HCT116 (cell line): Measurements from ENCODE around the gene SUPT16H. TPM values are rescaled to one million over a fixed set of nuclear protein-coding genes. Genes with fewer than 3 reads are reported as not detected.
A peak's percentile ranks its signal among the peaks of the same experiment; 100 is the strongest.

Experiments used
- ATAC-seq: fragments of 200-7000 bp; cut with Tn5 transposase; 2 replicates; pipeline ENCODE4 v1.9.1; 2020; ENCODE audit warnings: mild to moderate bottlenecking, moderate library complexity
- BruUV-seq: library from RNA; stranded (reverse); fragments of 400-500 nt; replicated peaks from 2 replicates; lab custom pipeline; 2021; lab: Mats Ljungman, UMichigan
- CTCF ChIA-PET: fragments of 300-600 bp; sonication (Branson Sonifier 250); formaldehyde crosslinking; loops from one replicate; lab custom pipeline; 2021; ENCODE audit warnings: antibody characterized with exemption; lab: Charles Lee
- POLR2A ChIA-PET: fragments of 300-600, 350-600 bp; sonication (Branson Sonifier 250); formaldehyde crosslinking; loops from one replicate; lab custom pipeline; 2021; ENCODE audit warnings: antibody characterized with exemption; lab: Charles Lee
- RAD21 ChIA-PET, 2 experiments: fragments of 300-600 bp; sonication (Branson Sonifier 250); formaldehyde crosslinking; loops; one replicate each; lab custom pipeline; 2023; ENCODE audit warnings: low total read pairs in 2 of 2; ENCODE audit not compliant: uncharacterized antibody in 2 of 2, unreplicated experiment in 2 of 2, low non-redundant PET in 1 of 2; lab: Charles Lee
- DNase-seq: peaks from one replicate; pipeline ENCODE4 v3.0.0-alpha.2; 2010; ENCODE audit warnings: low read depth, low spot score
- H2AFZ ChIP-seq: fragments of 200-600 bp; shearing (Covaris generic), sonication (generic); 2 replicates; pipeline ENCODE4 v1.6.1; 2017; ENCODE audit warnings: low read depth, mixed run types, mixed read lengths, antibody characterized with exemption, low read length; ENCODE audit not compliant: poor library complexity, severe bottlenecking
- H3K27ac ChIP-seq: 2 replicates; pipeline ENCODE4 v1.5.1; 2012; ENCODE audit warnings: low read depth, low read length
- H3K27me3 ChIP-seq: fragments of 200-600 bp; sonication (generic); 2 replicates; pipeline ENCODE4 v1.6.1; 2016; ENCODE audit warnings: mixed run types, low read length, mixed read lengths; ENCODE audit not compliant: insufficient read depth
- H3K36me3 ChIP-seq, 2 experiments: fragments of 200-500 bp in 1 of 2; fragments of 200-600 bp in 1 of 2; sonication (Bioruptor generic) in 1 of 2; sonication (generic) in 1 of 2; 2 replicates each; pipeline versions ENCODE4 v1.5.1 to v1.6.1; 2014 to 2016; ENCODE audit warnings: low read length in 2 of 2, inconsistent platforms in 1 of 2, mixed read lengths in 1 of 2, mixed run types in 1 of 2; ENCODE audit not compliant: insufficient read depth in 2 of 2, control insufficient read depth in 1 of 2
- H3K4me1 ChIP-seq, 2 experiments: fragments of 200-600 bp in 1 of 2; sonication (generic) in 1 of 2; 2 replicates each; pipeline versions ENCODE4 v1.5.1 to v1.6.1; 2012 to 2017; ENCODE audit warnings: low read length in 2 of 2, inconsistent platforms in 1 of 2, mild to moderate bottlenecking in 1 of 2, mixed read lengths in 1 of 2, mixed run types in 1 of 2, moderate library complexity in 1 of 2; ENCODE audit not compliant: insufficient read depth in 2 of 2, control insufficient read depth in 1 of 2
- H3K4me2 ChIP-seq: fragments of 200-600 bp; sonication (generic); 2 replicates; pipeline ENCODE4 v1.6.1; 2017; ENCODE audit warnings: mixed run types, low read length, mixed read lengths
- H3K4me3 ChIP-seq, 2 experiments: fragments of 200-600 bp in 1 of 2; sonication (generic) in 1 of 2; replicated peaks in 1 of 2; 2 replicates each; pipeline ENCODE4 v1.5.1; 2011 to 2016; ENCODE audit warnings: low read length in 2 of 2, control low read depth in 1 of 2, low read depth in 1 of 2, mild to moderate bottlenecking in 1 of 2, mixed read lengths in 1 of 2, mixed run types in 1 of 2
- H3K79me2 ChIP-seq: fragments of 200-600 bp; sonication (generic); 2 replicates; pipeline ENCODE4 v1.6.1; 2017; ENCODE audit warnings: mild to moderate bottlenecking, mixed run types, low read length, moderate library complexity, mixed read lengths; ENCODE audit not compliant: insufficient read depth
- H3K9ac ChIP-seq: fragments of 200-600 bp; sonication (generic); 2 replicates; pipeline ENCODE4 v1.6.1; 2016; ENCODE audit warnings: low read length, mixed read lengths
- H3K9me2 ChIP-seq: fragments of 200-600 bp; sonication (generic), shearing (Covaris generic); 2 replicates; pipeline ENCODE4 v1.6.1; 2017; ENCODE audit warnings: mixed run types, mild to moderate bottlenecking, moderate library complexity; ENCODE audit not compliant: insufficient read depth
- H3K9me3 ChIP-seq, 2 experiments: fragments of 200-500 bp in 1 of 2; fragments of 200-600 bp in 1 of 2; sonication (Bioruptor generic) in 1 of 2; sonication (generic) in 1 of 2; 2 replicates each; pipeline ENCODE4 v1.6.1; 2014 to 2017; ENCODE audit warnings: low read length in 2 of 2, mixed read lengths in 2 of 2, inconsistent platforms in 1 of 2, low read depth in 1 of 2, mild to moderate bottlenecking in 1 of 2, mixed run types in 1 of 2, moderate library complexity in 1 of 2; ENCODE audit not compliant: control insufficient read depth in 1 of 2, insufficient read depth in 1 of 2
- H4K20me1 ChIP-seq: fragments of 200-600 bp; sonication (generic), shearing (Covaris generic); 2 replicates; pipeline ENCODE4 v1.6.1; 2017; ENCODE audit warnings: mixed run types, mild to moderate bottlenecking, moderate library complexity; ENCODE audit not compliant: insufficient read depth
- CBX3 ChIP-seq: IDR thresholded peaks from 2 replicates; pipeline ENCODE4 v1.6.1; 2012; ENCODE audit warnings: low read depth
- EGR1 ChIP-seq: IDR thresholded peaks from 2 replicates; pipeline ENCODE4 v1.6.1; 2012; ENCODE audit warnings: low read depth
- ELF1 ChIP-seq: IDR thresholded peaks from 2 replicates; pipeline ENCODE4 v1.6.1; 2012; ENCODE audit warnings: low read depth, borderline replicate concordance
- EZH2 ChIP-seq: fragments of 200-600 bp; sonication (generic); IDR thresholded peaks from 2 replicates; pipeline ENCODE4 v1.6.1; 2017; ENCODE audit warnings: antibody characterized with exemption, mixed run types
- EZH2phosphoT487 ChIP-seq: fragments of 200-600 bp; IDR thresholded peaks from 2 replicates; pipeline ENCODE4 v1.6.1; 2018; ENCODE audit warnings: antibody characterized with exemption, borderline replicate concordance
- JUND ChIP-seq: IDR thresholded peaks from 2 replicates; pipeline ENCODE4 v1.6.1; 2012
- POLR2A ChIP-seq: IDR thresholded peaks from 2 replicates; pipeline ENCODE4 v1.7.0; 2011; ENCODE audit warnings: borderline replicate concordance; ENCODE audit not compliant: insufficient read depth, insufficient read length; ENCODE audit errors: extremely low read depth
- TCF7L2 ChIP-seq: IDR thresholded peaks from 2 replicates; pipeline ENCODE4 v1.7.0; 2011; ENCODE audit warnings: borderline replicate concordance, inconsistent platforms; ENCODE audit not compliant: insufficient read depth, insufficient read length; ENCODE audit errors: extremely low read depth
- ZFX ChIP-seq: fragments of 450-650 bp; IDR thresholded peaks from 2 replicates; pipeline ENCODE4 v1.6.1; 2017
- ZNF274 ChIP-seq: fragments of 200-500 bp; sonication (Bioruptor generic); IDR thresholded peaks from 2 replicates; pipeline ENCODE4 v1.6.1; 2014; ENCODE audit warnings: mild to moderate bottlenecking, low read depth, low read length, inconsistent platforms
- intact Hi-C: fragments of 100-400 bp; cut with micrococcal nuclease; formaldehyde crosslinking; loops from 2 replicates; pipeline ENCODE4 v1.10.0; 2022
- total RNA-seq: library from RNA; stranded (reverse); gene quantifications from one replicate; pipeline ENCODE4 v1.2.1, GENCODE V29; 2021; ENCODE audit not compliant: unreplicated experiment
- TF ChIP-seq, protein P1 (sequence below), 3 experiments: fragments of 200-600 bp in 1 of 3; sonication (generic) in 1 of 3; IDR thresholded peaks in 2 of 3; conservative IDR thresholded peaks in 1 of 3; 2 replicates each; pipeline ENCODE4 v1.5.1; 2012 to 2017; ENCODE audit warnings: low read depth in 2 of 3, low read length in 2 of 3, antibody characterized with exemption in 1 of 3, borderline replicate concordance in 1 of 3, control low read depth in 1 of 3, mild to moderate bottlenecking in 1 of 3, mixed read lengths in 1 of 3, mixed run types in 1 of 3, moderate library complexity in 1 of 3; ENCODE audit not compliant: insufficient read depth in 1 of 3
- TF ChIP-seq, protein P2 (sequence below): IDR thresholded peaks from 2 replicates; pipeline ENCODE4 v1.6.1; 2012; ENCODE audit warnings: low read depth
- TF ChIP-seq, protein P3 (sequence below): IDR thresholded peaks from 2 replicates; pipeline ENCODE4 v1.6.1; 2011; ENCODE audit warnings: mild to moderate bottlenecking, low read length, moderate library complexity; ENCODE audit not compliant: insufficient replicate concordance; ENCODE audit errors: extremely low read depth

Gene SUPT16H
- total RNA-seq, 1 experiment from 2014 or later, result 154 TPM

DNA sequence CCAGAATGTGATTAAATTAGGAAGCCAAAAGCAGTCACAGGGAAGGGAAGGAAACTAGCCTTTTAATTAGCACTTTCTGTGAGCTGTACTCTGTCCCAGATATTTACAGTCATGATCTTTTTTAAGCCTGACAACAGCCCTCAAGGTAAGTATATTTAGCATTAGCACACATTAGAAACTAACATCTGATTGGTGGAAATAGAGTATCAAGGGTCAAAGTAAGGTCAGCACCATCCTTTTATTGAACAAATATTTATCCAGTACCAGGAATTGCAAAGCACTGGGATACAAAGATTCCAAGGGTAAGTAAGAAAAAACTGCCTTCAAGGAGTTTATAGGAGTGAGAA is 75.7 kb downstream of the SUPT16H start:
- Histone ChIP-seq H2AFZ (peak overlapping the region; percentile 31), H3K4me2 (peak overlapping the region; percentile 18; the same call in 1 of the 2 replicates), H3K4me1 (peaks cover 0 to 15% of the 10 kb centered on the region in 2 experiments; a peak in 3 of 4 replicates), H3K9me3 (no peaks in the 10 kb centered on the region), H3K27me3 (no peaks in the 10 kb centered on the region; the same call in 1 of the 2 replicates), H4K20me1 (no peaks in the 10 kb centered on the region), H3K36me3 (no peaks in the 10 kb centered on the region), H3K9ac (no peak overlapping the region), H3K79me2 (no peaks in the 10 kb centered on the region), H3K27ac (no peak overlapping the region), H3K4me3 (no peak overlapping the region), H3K9me2 (no peaks in the 10 kb centered on the region)
- TF ChIP-seq CBX3, result no peak
- TF ChIP-seq ZFX, result no peak
- no peak for TF ChIP-seq TCF7L2
- TF ChIP-seq ZNF274, result no peak
- no peak for TF ChIP-seq EGR1
- TF ChIP-seq ELF1, result no peak
- TF ChIP-seq, protein P1, sequence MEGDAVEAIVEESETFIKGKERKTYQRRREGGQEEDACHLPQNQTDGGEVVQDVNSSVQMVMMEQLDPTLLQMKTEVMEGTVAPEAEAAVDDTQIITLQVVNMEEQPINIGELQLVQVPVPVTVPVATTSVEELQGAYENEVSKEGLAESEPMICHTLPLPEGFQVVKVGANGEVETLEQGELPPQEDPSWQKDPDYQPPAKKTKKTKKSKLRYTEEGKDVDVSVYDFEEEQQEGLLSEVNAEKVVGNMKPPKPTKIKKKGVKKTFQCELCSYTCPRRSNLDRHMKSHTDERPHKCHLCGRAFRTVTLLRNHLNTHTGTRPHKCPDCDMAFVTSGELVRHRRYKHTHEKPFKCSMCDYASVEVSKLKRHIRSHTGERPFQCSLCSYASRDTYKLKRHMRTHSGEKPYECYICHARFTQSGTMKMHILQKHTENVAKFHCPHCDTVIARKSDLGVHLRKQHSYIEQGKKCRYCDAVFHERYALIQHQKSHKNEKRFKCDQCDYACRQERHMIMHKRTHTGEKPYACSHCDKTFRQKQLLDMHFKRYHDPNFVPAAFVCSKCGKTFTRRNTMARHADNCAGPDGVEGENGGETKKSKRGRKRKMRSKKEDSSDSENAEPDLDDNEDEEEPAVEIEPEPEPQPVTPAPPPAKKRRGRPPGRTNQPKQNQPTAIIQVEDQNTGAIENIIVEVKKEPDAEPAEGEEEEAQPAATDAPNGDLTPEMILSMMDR (IDR thresholded peaks at IDR 0.05 in 2 of 3, conservative IDR thresholded peaks at IDR 0.05 in 1 of 3; ENCODE audit: borderline replicate concordance in 1 of 3, insufficient read depth in 1 of 3, low read depth in 2 of 3, low read length in 2 of 3), result no peak
- POLR2A ChIA-PET, result interaction anchor here (0.7 kb wide), 1 partner anchor 11 kb away, joined by 3 read pairs; no protein-coding TSS in a partner anchor
- TSS peak; percentile 100 for BruUV-seq
- ATAC-seq, result no peak
- intact Hi-C loops, result no loop called here
- DNase-seq, result no peak
- RAD21 ChIA-PET, result no interaction called here
- CTCF ChIA-PET, result no interaction called here

DNA sequence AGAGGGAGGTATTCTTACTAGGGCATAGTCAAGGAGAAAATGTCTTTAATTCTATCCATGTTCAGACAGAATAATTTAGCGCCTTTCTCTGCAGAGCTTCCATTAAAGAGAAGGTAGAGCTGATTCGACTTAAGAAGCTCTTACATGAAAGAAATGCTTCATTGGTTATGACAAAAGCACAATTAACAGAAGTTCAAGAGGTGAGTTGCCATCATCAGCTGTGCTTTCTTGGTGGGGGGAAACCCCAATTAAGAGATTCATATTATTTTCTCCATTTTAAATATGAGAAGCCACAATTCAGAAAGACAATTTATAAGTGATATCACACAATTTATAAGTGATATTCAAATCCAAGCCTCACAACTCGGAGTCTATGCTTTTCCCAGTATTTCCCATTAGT is 76.2 kb downstream of the SUPT16H start:
- ATAC-seq (no peak), DNase-seq (no peak)
- Histone ChIP-seq H3K4me3 (no peak overlapping the region), H3K79me2 (no peaks in the 10 kb centered on the region), H3K27me3 (no peaks in the 10 kb centered on the region; the same call in 1 of the 2 replicates), H2AFZ (no peak overlapping the region), H4K20me1 (no peaks in the 10 kb centered on the region), H3K9ac (no peak overlapping the region), H3K4me2 (no peak overlapping the region), H3K4me1 (peaks cover 0 to 15% of the 10 kb centered on the region in 2 experiments; a peak in 3 of 4 replicates), H3K36me3 (no peaks in the 10 kb centered on the region), H3K27ac (no peak overlapping the region), H3K9me2 (no peaks in the 10 kb centered on the region), H3K9me3 (no peaks in the 10 kb centered on the region)
- BruUV-seq, result no TSS peak
- ChIA-PET POLR2A (interaction anchor here (0.7 kb wide), 1 partner anchor 11 kb away, joined by 3 read pairs; no protein-coding TSS in a partner anchor), RAD21 (no interaction called here), CTCF (no interaction called here)
- intact Hi-C loops, result no loop called here
- no peak for TF ChIP-seq EGR1
- TF ChIP-seq, protein P2, sequence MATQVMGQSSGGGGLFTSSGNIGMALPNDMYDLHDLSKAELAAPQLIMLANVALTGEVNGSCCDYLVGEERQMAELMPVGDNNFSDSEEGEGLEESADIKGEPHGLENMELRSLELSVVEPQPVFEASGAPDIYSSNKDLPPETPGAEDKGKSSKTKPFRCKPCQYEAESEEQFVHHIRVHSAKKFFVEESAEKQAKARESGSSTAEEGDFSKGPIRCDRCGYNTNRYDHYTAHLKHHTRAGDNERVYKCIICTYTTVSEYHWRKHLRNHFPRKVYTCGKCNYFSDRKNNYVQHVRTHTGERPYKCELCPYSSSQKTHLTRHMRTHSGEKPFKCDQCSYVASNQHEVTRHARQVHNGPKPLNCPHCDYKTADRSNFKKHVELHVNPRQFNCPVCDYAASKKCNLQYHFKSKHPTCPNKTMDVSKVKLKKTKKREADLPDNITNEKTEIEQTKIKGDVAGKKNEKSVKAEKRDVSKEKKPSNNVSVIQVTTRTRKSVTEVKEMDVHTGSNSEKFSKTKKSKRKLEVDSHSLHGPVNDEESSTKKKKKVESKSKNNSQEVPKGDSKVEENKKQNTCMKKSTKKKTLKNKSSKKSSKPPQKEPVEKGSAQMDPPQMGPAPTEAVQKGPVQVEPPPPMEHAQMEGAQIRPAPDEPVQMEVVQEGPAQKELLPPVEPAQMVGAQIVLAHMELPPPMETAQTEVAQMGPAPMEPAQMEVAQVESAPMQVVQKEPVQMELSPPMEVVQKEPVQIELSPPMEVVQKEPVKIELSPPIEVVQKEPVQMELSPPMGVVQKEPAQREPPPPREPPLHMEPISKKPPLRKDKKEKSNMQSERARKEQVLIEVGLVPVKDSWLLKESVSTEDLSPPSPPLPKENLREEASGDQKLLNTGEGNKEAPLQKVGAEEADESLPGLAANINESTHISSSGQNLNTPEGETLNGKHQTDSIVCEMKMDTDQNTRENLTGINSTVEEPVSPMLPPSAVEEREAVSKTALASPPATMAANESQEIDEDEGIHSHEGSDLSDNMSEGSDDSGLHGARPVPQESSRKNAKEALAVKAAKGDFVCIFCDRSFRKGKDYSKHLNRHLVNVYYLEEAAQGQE, result no peak
- no peak for TF ChIP-seq EZH2
- TF ChIP-seq JUND, result no peak
- TF ChIP-seq POLR2A, result no peak
- no peak for TF ChIP-seq EZH2phosphoT487
- TF ChIP-seq, protein P3, sequence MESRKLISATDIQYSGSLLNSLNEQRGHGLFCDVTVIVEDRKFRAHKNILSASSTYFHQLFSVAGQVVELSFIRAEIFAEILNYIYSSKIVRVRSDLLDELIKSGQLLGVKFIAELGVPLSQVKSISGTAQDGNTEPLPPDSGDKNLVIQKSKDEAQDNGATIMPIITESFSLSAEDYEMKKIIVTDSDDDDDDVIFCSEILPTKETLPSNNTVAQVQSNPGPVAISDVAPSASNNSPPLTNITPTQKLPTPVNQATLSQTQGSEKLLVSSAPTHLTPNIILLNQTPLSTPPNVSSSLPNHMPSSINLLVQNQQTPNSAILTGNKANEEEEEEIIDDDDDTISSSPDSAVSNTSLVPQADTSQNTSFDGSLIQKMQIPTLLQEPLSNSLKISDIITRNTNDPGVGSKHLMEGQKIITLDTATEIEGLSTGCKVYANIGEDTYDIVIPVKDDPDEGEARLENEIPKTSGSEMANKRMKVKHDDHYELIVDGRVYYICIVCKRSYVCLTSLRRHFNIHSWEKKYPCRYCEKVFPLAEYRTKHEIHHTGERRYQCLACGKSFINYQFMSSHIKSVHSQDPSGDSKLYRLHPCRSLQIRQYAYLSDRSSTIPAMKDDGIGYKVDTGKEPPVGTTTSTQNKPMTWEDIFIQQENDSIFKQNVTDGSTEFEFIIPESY, result no peak
